Activated CD8-positive, alpha-beta memory T cell treated with anti-CD3 and anti-CD28 coated beads, Interleukin-2, amount 50 U/mL, for 1 hour (primary cell): ENCODE results near the gene BRD2.

Experiments
- DNase-seq: peaks from one replicate; pipeline ENCODE4 v3.0.0-alpha.2; 2020; ENCODE audit errors: extremely low read depth

BRD2 gene

DNA sequence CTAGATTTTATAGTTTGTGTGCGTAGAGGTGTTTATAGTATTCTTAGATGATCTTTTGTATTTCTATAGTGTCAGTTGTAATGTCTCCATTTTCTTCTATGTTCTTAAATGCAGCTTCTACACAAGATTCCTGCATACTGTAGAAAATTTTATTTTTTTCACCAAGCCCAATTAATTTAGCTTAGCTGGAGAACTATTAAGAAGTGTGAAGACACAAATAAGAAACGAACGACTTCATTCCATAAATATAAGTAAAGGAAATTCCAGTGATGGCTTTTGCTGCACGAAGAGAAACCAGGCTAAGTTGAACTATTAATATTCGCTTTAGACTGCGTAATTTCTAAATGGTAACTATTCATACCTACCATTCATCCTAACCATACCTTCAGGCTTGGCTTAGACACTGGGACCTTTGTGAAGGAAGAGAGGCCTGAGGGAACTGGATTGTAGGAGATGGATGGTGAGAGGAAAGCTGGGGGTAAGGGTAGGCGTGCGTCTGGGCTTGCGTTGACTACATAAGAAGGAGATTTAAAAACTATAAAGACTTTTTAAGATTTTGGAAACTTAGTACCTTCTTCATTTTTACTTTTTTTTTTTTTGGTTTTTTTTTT, 25.1 kb downstream of the BRD2 start:
- DNase-seq, result no peak

DNA sequence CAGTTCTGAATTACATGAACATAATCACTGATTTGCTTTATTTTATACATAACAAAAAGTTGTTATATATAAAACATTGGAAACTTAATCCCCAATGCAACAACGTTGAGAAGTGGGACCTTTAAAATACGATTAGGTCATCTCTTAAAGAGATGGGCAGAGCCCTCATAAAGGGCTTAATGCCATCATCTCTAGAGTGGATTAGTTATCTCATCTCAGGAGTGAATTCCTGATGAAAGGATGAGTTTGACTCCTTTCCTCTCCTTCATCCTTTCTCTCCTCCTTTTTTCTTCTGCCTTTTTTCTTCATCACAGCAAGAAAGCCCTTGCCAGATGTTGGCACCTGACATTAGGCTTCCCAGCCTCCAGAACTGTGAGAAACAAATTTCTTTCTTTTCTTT, 27.1 kb downstream of the BRD2 start:
- DNase-seq, result no peak

DNA sequence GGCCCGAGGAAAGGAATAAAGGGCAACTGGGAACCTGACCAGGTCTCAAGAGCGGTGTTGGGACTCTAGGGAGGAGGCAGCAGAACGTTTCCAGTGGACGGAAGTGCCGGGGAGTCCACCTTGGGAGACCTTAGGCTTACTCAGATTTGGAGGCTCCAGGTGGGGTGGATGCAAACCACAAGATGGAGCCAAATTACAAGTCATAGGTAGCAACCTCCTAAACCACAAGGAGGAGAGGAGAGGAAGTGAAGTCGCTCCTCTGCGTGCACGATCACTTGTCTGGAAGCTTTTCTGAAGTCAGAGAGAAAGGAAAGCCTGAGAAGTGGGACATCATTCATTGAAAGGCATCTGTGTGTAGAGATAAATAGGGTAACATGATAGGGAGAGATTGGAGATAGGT, 31.7 kb downstream of the BRD2 start:
- DNase-seq, result no peak

DNA sequence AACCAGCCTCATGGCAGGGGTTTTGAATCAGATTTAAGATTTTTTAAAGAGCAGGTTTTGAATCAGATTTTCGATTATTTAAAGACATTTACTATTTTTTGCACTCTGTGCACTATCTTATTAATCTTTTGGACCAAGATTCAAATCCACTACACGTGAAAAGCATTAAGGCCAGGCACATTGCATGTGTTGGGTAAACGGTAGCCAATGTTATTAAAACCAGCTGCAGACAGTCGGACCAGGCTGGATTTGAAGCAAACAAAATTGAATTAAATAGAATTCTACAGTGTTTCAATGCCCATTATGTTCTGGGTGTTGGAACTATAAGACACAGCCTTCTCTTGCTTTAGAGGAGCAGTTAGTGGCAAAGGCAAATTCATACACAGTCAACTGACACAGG, 33.3 kb downstream of the BRD2 start:
- DNase-seq, result no peak

DNA sequence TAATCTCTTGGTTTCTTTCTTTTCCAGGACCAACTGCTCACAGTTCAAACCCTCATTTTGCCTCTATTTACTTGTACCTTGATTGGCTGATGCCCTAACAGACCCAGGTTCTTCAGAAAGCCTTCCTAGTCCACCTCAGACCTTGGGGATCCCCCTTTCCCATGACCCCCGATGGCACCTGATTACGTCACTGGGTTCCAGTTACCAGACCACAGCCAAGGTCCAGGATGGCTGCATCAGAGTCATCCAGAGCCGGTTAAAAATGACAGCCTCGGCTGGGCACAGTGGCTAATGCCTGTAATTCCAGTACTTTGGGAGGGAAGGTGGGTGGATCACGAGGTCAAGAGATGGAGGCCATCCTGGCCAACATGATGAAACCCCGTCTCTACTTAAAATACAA, 36.5 kb downstream of the BRD2 start:
- DNase-seq, result no peak

DNA sequence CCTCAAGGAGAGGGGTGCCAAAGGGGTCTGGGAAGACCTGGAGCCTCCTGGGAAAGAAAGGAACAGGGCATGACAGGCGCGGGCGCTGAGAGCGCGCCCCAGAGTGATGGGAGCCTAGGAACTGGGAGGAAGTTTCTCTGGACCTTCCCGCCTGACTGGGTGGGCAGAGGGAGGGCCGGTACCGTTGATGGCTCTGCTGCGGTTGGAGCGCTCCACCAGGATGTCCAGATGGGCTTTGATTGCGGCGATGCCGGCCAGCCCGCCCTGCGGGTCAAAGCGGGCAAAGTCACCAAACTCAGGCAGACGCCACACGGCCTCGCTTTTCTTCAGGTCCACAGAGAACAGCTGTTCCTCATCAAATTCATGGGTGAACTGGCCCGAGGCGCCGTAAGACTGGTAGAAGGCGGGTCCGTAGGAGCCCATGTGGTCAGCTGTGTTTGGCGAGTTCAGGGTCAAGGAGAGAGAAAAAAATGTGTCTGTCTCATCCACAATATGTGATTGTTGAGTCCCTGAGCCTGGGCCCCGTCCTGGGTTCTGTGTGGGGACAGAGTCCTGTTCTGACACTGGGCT, 39.5 kb downstream of the BRD2 start:
- DNase-seq, result no peak

DNA sequence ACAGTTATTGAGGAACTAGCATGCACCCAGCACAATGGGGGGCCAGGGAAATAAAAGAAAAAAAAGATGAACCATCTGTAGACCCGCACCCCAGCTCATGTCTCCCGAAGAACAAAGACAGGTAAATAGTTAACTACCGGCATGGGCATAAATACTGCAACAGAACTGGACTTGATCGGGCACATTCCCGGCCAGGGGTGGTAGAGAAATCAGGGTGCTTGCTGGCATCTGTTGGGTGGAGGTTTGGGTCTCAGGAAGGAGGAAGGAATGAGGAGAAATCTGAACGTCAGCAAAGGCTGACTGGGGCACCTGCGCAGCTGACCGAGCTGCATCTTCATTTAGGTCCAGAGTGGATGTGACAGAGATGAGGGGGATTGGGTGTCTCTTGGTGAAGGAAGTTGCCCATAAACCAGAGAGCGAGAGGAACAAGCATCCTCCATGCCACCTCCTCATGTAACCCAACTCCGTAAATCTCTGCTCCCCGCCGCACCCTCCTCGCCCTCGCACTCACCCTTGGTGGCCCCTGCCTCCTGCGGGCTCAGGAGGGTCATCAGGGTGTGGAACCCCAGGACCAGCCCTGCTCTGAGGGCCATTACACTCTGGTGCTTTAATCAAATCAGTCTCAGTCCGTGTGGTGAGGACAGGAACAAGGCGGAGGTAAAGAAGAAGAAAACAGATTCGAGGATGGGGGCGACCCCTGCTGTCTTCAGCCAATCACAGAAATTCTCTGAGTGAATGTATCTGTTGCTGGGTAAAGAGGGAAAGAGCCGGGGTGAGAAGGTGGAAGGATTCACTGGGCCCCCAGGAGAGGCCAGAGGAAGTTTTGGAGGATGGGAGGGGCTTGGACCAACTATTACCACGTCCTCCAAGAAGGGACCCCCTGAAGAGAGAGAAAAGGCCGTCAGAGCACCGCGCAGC, 40.8 kb downstream of the BRD2 start, which contains the start of gene HLA-DOA:
TSS of gene HLA-DOA (minus strand) at position 648 of the 918 bp plus-strand sequence.
- DNase-seq, result peak; percentile 17

DNA sequence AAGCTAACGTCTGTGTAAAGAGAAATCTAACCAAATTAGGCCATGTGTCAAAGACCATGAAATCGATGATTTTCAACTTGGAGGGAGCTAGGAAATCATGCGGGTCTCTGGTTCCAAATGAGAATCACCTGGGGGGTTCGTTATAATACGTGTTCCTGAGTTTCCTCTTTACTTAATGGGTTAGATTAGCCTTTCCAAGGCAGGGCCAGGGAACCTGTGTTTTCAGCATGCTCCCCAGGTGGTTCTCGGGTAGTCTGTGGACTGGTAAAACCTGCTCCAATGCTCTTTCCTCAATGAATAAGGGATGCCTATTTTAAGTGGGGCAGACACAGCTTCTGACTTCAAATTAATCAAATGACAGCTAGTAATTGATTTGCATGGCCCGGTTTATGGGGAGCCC, 42.0 kb downstream of the BRD2 start:
- no peak for DNase-seq

DNA sequence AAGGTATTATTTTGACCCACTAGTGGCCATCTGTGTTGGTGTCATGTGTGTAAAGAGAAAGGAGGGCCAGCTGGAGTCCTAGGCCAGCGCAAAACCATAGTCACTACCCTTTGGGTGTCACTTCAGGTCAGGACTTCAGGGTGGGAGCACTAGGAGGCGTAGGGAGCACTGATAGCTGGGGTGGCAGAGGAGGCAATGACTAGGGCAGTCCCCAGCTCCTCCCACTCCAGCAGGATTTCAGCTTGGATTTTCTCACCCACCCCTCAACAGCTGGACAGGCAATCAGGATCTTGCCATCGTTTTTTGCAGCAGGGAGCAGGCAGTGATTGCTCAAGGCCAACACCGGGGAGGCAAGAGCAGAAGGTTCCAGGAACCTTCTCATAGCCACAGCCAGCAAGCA, 45.2 kb downstream of the BRD2 start:
- DNase-seq, result no peak

DNA sequence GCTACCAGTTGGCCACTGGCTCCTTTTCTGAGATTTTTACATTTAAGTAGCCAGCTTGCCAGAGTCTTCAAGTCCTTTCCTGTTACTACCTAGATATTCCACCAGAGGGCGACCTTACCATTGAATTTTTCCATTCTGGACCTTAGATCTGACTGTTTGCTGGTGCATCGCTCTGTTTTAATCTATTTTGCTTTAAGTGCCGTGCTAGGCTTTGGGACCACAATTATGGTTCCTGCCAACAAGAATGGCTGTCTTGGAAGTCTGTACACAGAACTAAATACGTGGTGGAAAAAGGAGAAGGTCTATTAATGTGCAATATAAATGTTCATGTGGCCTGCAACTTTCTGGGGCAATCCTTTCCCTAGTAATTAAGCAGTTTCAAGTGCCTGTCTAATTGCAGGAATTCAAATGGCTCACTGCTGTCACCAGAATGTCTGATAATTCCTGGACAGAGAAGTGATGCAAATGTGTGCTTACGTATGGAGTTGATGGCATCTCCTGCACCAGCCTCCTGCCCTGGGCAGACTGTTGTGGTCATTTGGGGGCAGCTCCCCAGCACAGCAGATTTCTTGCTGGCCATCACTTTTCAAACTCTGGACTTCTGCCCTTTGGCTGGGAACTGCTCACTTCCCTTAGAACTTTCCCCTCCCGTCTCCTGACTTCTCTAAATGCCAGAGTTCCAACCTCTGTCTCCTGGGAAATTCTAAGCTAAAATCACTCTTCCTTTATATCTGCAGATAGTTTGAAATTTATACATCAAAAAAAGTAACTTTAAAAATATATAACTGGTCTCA, 46.6 kb downstream of the BRD2 start:
- DNase-seq, result peak; percentile 18

DNA sequence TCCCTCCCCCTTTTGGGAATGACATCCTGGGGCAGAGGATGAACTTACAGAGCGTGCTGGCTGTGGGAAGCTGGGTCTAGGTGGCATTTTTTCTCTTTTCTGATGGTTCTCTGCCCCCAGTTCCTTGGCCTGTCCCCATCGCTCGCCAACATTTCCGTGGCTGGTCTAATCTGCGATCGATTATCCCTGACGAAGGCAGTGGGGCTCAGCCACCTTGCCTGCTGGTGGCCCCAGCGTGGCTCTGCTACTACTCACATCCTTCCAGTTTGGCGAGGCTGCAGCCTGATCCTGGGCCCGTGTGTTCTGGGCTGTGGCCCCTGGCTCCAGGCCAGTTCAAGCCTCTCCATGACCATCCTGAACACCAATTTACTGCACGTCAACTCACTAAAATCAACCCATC, 47.4 kb downstream of the BRD2 start:
- no peak for DNase-seq

DNA sequence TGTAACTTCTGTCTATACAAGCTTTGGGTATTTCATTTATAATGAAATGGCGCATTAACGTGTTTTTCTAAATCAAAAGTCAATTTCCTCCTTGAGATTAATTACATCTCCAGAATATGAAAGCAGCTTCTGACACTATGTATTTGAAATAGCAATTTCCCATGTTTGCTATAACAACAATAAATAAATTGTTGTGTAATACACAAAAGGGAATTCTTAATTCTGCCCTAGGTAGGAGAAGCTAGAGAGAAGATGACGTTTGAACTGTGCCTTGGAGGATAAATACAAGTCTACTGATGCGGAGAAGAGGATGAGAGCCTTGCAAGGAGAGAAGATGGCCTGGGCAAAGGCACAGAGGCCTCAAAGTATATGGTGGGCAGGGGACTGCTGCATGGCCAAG, 48.6 kb downstream of the BRD2 start:
- DNase-seq, result no peak

DNA sequence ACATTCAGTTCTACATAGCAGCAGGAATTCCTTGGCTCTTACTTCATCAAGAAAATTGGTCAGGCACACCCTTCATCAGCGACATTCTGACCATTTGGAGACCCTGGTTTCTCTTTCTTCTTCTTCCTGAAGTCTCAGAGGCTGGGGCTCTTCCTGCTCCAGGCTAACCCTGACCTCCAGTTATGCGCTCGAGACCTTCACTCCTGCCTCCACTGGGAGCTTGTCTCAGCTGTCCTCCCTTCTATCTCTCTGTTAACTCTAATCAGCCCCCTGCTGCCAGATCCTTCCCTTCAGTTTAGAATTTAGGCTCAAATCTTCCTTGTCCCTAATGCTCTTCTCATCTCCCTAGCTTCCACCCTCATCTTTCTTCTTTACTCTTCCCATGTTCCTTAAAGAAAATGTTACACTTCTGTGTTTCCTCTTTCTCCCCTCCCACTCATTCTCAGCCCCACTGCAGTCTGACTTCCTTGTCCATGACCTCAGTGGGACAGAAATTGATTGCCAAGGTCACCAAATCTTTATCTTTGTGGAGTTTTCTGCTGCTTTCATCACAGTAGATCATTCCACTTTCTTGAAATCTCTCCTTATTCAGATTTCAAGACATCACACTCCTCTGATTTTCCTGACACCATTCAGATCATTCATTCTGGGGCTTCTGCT, 49.4 kb downstream of the BRD2 start:
- no peak for DNase-seq

DNA sequence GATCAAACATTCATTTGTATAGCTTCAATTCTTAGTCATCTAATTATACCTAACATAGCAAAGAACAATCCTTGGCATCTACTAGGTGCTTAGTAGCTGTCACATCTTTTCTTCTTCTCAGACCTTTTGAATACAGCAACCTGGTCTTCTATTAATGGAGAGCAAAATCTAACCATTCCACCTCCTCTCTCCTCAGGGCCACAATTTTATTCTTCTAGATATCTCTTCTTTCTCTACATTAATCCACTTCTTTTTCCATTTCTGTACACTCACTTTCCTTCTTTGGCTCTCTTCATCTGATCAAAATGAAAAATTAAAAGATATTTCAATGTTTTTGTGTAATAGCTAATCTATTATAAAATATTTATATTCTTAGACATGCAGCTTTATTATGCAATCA, 50.0 kb downstream of the BRD2 start:
- DNase-seq, result no peak

DNA sequence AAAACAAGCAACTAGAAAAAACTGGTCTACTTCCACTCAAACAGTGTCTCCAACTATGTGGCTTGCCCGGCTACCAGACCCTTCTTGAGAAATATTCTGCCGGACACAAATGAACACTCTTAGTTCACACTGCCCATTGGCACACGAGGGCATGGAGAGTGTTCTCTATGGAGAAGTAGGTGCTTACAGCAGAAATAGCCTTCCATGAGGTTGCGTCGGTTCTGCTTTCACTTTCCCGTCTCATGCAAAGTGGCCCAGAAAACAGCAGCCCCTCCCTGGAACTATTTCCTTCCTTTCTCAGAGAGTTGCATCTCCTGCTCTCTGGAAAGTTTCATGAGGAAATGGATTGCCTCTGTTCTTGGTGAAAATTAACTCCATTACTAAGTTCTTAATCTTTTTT, 50.5 kb downstream of the BRD2 start:
- DNase-seq, result no peak

DNA sequence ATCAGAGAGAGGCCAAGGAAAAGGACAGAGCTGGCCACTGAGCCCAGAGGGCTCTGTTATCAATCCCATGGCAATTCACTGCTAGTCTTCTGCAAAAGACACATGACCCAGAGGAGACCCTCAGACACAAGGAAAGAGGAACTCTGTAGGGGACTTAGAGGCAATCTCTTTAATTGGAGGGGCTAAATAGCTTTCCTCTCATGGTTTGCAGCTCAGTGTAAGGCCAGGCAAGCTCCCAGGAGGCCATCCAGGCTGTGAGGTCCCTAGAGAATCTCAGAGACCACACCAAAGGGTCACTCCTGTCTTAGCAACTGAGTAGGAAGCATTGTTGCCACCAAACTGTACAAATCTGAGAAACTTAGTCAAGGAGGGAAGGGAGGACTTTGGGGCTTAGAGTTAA, 51.0 kb downstream of the BRD2 start:
- DNase-seq, result no peak

DNA sequence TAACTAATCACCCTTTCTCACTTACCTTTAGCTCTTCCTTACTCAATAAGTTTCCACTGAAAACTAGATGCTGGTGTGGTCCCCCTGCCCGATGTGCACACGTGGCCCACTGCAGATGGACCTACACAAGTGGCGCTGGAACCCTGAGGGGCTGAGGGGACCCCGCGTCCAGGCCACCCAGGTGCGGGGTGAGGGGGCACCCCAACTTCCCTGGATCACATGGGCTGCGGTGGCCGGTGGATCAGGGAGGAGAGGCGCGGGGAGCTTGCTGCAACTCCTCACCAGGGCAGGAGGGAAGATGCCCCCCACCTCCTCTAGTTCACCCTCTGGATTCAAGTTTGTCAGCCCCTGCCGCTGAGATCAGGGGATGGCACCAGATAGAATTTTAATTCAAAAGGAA, 53.5 kb downstream of the BRD2 start:
- DNase-seq, result no peak

DNA sequence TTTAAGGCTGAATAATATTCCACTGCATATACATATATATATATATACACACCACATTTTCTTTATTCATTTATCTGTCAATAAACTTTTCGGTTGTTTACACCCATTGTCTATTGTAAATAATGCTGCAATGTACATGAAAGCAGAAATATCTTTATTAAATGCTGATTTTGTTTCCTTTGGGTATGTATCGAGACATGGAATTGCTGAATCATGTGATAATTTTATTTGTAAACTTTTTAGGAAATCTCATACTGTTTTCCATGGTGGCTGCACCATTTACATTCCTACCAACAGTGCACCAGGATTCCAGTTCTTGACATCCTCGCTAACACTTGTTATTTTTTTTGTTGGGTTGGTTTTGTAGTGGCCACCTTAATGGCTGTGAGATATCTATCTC, 55.1 kb downstream of the BRD2 start:
- DNase-seq, result no peak

DNA sequence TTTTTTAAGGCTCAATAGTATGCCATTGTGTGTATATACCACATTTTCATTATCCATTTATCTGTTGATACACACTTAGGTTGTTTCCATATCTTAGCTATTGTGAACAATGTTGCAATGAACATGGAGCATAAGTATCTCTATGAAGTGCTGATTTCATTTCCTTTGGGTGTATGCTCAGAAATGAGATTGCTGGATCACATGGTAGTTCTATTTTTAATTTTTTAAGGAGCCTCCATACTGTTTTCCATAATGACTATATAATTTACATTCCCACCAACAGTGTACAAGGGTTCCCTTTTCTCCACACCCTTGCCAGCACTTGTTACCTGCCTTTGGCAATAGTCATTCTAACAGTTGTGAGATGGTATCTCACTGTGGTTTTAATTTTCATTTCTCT, 56.1 kb downstream of the BRD2 start:
- DNase-seq, result no peak

DNA sequence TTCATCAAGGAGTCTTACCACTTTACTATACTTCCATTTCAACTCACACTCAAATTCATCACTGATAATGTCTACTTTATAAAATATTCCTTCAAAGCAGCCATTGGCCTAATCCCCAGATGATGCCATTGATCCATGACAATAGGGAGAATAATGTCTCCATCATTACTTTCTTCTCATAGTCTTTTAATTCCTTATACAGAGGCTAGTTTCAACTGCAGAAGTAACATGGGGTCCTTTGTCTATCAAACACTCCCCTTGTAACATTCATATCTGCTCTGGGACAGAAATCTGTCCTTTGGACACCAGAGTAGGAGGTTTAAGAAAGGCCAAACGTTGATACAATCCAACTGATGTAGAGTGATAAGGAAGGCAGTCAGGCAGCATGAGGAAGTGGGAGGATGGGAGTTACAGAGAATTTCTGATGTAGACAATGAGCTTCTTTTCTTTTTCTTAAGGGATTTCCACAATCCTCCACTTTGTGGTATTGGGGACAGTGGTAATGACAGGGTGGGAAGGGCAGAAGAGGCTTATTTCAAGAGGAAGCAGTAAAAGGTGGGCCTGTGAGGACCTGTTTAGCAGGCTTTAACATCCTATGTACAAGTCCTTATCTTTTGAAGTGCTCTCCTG, 59.9 kb downstream of the BRD2 start:
- DNase-seq, result no peak
